GM21717 (cell line): ENCODE results near the gene FBXO7.

Source experiments
- ATAC-seq: cut with Tn5 transposase; IDR thresholded peaks from one replicate; pipeline ENCODE4 v1.9.1; 2021; ENCODE audit warnings: mild to moderate bottlenecking, moderate library complexity; ENCODE audit not compliant: unreplicated experiment

The FBXO7 gene

DNA sequence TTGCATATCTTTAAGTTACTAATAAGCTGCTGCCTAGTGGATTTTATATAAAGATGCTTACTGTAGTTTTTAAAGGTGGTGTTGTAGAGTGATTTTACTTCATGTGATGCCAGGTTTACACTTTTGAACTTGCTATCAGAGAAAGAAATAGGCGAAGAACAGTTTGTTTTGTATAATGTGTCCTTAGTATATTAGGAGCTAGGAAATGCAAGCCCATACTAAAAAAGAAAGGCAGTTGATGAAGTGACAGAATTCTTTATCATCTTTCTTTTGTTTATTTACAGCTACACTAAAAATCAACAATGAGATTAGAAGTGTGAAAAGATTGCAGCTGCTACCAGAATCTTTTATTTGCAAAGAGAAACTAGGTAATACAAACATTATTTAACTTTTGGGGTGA lies 12.8 kb downstream of the FBXO7 start:
- ATAC-seq = no peak

GRCh38 chr22:32489377-32489776 lies 14.8 kb downstream of the FBXO7 start:
- ATAC-seq = no peak

GRCh38 chr22:32490279-32490678 lies 15.7 kb downstream of the FBXO7 start:
- no peak for ATAC-seq

- ATAC-seq = no peak
Observed at GRCh38 chr22:32492111-32492510, 17.5 kb downstream of the FBXO7 start.

- ATAC-seq = no peak
Observed at GRCh38 chr22:32493551-32493950, 18.9 kb downstream of the FBXO7 start.

GRCh38 chr22:32494971-32495370 lies 20.4 kb downstream of the FBXO7 start:
- ATAC-seq = no peak

DNA sequence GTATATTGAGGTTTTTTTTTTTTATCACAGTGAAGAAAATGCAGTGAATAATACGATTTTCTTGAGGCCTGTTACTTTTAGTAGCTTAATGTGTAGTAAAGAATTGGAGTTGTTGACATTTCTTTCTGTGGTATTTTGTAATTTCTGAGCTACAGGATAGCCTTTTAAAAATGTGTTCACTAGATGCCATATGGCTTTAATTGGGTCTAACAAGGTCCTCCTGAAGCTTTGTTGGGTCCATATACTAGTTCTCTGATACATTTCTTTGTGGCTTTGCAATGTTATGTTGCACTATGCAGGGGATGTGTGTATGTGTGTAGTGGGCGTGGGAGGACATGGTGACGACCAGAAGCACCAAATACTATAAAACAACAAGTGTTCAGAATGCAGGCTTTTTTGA lies 25.1 kb downstream of the FBXO7 start:
- no peak for ATAC-seq

DNA sequence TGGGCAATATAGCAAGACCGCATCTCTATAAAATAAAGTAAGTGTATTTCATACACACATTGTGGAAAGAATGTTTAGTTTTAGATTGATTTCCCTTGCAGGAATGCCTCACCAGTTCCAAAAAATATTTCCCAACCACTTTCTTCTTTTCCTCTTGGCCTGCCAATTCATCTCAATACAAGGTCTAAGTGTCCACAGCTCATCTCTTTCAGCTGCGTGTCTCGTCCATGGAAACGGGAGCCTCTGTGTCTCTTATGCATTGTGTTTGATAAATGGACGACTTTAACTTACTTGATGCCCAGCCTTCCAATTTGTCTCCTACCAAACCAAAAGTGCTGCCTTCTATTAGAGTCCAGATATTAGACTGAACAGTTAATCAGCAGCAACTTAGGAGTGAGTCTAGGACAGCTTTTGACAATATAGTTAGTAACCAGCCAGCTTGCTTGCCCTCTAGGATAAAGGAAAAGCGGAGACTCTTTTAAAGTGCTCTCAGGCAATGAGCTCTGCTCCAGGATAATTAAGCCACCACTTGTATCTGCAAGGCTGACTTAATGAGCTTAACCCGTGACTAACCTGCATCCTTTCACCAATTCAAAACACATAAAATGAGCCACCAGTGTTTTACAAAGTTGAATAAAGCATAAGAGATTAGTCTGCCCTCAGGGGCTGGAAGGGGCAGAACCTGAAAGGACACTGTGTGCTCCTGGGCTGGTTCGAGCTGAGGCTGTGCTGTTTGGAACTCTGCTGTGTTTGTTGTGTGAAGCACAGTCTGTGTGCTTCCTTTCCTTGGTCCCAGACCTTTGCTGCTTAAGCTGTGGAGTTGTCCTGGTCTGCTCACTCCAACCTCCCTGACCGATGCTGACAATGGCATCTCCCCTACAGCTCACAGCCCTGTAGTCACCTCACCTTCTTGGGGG lies 27.5 kb downstream of the FBXO7 start:
- ATAC-seq = no peak

DNA sequence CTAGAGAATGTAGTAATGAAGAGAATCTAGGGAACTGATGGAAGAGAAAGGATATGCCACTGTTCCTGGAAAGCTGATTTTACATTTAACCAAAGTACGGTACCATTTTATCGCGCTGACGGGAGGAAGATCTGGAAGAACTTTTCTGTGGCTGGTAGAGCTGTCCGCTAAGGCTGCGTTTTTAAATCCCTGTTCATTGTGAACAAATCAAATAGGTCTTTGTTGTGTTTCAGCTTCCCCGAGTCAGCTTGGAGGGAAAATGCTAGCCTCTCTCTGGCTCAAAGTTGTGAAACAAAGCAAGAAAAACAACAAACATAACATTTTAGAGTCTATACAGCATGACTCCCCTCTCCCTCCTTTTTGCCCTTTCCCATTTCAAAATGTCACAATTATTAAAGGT lies 34.4 kb downstream of the FBXO7 start:
- ATAC-seq = no peak

GRCh38 chr22:32511274-32511673 lies 36.7 kb downstream of the FBXO7 start:
- no peak for ATAC-seq

- no peak for ATAC-seq
Observed at GRCh38 chr22:32511776-32512175, 37.2 kb downstream of the FBXO7 start.

GRCh38 chr22:32512267-32512982 lies 37.8 kb downstream of the FBXO7 start:
- ATAC-seq = no peak

- ATAC-seq = no peak
Observed at GRCh38 chr22:32515084-32515483, 40.5 kb downstream of the FBXO7 start.

- no peak for ATAC-seq
Observed at GRCh38 chr22:32517488-32517887, 42.9 kb downstream of the FBXO7 start.

DNA sequence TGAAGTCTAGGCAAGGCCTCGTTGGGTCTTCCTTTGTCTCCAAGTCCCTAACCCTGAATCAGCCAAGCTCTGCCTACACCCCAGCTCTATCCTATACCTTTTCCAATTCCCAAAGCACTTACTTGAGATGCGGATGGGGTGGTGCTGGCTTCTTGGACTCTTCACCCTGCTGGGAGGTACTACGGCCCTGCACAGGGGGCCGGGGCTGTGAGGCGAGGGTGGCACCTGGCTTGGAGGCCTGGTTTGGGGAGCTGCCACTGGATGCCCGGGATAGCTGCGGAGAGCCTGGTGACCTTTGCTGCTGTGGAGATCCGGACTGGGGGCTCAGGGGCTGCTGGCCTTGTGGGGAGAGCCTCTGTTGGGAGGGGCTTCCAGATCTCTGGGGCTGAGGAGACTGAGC lies 43.3 kb downstream of the FBXO7 start:
- ATAC-seq = no peak

DNA sequence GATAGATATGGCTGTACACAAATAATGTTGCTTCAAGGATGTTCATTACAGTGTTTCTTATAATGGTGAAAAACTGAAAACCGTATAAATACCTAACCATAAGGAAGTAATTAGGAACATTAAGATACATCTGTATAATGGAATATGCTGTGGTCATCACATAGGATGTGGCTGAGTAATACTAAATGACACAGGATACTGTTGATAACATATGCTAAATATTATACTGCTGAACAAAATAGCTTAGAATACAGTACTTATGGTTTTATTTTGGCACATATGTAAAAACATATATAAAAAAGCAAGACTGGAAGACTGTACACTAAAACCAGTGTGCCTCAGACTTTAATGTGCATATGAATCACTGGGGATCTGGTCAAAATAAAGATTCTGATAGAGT lies 43.8 kb downstream of the FBXO7 start:
- ATAC-seq = no peak

DNA sequence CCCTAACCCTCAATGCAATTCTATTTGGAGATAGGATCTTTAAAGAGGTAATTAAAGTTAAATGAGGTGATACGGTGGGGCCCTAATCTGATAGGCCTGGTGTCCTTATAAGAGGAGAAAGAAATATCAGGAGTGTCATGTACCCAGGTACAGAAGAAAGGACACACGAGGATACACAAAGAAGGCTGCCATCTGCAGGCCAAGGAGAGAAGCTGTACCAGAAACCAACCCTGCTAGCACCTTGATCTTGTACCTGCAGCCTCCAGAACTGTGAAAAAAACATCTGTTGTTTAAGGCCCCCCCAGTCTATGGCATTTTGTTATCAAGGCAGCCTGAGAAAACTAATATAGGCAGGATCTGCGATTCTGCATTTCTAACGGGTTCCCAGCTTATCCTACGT lies 44.2 kb downstream of the FBXO7 start:
- ATAC-seq = no peak

- ATAC-seq = no peak
Observed at GRCh38 chr22:32520612-32521011, 46.0 kb downstream of the FBXO7 start.

- ATAC-seq = no peak
Observed at GRCh38 chr22:32522237-32522636, 47.6 kb downstream of the FBXO7 start.

DNA sequence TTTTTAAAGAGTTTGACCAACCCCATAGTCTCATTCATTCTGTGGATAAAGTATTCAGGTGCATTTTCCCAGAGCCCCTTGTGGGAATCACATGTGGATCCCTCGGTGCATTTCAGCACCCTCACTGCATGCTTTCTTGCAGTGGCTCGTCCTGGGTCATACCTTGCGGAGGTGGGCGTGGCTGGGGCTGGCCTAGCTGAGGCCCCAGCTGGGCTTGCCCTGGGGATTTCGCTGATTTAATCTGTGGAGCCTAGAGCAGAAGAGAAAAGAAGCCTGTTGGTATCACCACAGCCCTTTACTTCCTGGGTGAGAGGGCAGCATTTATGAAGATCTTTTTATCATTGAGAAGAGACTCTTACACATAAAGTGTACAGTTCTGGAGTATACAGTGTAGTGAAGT lies 53.1 kb downstream of the FBXO7 start:
- no peak for ATAC-seq

DNA sequence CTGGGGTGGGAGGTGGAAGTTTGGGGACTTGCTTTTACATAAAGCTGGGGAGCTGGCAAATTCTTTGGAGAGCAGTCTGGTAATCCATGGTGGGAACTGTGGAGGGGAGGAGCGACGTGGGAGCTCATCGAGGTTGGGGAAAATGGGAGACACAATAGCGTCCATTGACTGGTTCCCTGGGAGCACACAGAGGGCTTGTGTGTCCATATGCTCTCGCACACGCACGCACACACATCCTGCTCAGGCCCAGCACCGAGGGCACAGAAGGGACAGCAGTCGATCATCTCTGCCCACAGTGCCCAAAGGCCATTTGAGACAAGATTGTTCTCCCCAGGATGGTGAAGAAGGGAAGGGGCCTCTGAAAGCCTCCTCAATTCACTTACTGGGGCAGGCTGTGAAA lies 53.7 kb downstream of the FBXO7 start:
- no peak for ATAC-seq
